Renal cortex interstitium (tissue), 11 donors: ENCODE results near the gene TTC13. TPM values are rescaled to one million over a fixed set of nuclear protein-coding genes. Genes with fewer than 3 reads are reported as not detected.
"Not testable (repeated sequence)": the region's sequence is repeated elsewhere in the genome, so short reads cannot be mapped to it uniquely, and the experiment has no call there.

ENCODE experiments used
- DNase-seq, 11 donors: peaks; one replicate each; pipeline ENCODE4 v3.0.0-alpha.2; 2013; ENCODE audit warnings: low read depth in 9 of 11, low spot score in 4 of 11; ENCODE audit errors: extremely low read depth in 1 of 11
- polyA plus RNA-seq, 3 donors: library from polyadenylated mRNA; unstranded; fragments of 120-200 nt; gene quantifications; one replicate each; pipeline ENCODE4 v1.2.1, GENCODE V29; 2013; ENCODE audit not compliant: insufficient read length in 3 of 3

The TTC13 gene
- polyA plus RNA-seq, 3 donors = 17.6 to 19.9 (median 19.7) TPM

DNA sequence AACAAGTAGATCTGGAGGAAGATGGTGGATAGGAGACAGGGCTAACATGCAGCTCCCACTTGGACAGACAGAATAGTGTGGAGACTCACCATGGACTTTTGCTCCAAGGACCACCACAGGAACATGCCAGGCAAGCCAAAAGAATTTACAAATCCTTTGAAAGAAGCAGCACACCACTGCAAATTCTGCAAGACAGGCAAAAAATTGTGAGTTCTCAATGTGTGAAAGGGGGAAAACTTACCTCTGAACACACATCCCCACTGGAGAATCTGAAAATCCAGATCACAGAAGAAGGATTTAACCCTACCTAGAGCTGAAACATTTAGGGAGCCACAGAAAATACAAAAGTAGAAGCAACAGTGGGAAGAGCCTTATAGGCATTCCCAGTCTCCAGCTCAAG lies 23.2 kb upstream of the TTC13 start:
- DNase-seq = no peak

DNA sequence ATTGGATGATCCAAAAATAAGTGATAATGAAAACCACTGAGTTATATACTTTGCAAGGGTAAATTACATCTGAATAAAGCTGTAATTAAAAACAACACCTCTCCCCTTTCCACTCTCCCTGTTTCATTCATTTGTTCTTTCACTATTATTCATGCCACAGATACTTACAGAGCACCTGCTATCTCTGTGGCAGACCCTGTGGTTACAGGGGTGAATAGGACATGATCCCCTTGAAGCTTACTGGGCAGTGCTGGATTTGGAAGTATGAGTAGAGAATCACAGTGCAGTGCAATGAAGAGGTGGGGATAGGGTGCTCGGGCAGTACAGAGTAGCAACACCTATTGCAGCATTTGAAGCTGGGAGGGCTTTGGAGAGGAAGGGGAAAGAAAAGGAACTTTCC lies 22.0 kb upstream of the TTC13 start:
- no peak for DNase-seq

DNA sequence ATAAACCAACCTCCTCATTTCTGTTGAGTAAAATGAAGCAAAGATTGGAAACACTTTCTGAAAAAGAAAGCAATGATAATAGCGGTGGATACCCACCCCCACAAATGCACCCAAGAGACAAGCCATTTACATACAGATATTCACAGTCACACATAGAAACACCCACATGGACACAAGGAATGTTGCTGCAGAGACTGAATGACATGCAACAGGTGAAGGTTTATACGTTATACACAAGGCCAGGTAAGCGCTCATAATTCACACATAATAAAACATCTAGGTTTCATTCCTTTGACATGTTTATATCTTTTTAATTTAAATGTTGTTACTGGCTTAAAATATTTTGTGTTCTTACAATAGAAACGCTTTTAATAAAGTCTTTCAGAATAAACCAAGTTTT lies 21.5 kb upstream of the TTC13 start:
- DNase-seq = no peak

DNA sequence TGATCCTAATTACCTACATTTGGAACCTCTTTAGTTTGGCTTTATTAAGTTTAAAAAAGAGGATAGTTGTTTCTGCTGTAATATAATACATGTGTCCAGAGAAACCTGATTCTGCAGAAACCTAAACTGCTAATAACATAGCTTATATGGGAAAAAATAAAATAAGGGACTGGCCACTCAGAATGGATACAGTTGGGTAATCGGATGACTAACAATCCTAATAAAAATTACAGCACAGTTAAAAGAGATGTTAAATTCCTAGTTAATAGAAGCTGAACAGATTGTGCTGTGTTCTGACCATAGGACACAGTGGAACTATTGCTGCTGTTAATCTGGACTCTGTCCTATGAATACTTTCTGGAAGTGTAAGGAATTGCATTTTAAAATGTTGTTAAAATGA lies 16.2 kb upstream of the TTC13 start:
- DNase-seq = no peak

DNA sequence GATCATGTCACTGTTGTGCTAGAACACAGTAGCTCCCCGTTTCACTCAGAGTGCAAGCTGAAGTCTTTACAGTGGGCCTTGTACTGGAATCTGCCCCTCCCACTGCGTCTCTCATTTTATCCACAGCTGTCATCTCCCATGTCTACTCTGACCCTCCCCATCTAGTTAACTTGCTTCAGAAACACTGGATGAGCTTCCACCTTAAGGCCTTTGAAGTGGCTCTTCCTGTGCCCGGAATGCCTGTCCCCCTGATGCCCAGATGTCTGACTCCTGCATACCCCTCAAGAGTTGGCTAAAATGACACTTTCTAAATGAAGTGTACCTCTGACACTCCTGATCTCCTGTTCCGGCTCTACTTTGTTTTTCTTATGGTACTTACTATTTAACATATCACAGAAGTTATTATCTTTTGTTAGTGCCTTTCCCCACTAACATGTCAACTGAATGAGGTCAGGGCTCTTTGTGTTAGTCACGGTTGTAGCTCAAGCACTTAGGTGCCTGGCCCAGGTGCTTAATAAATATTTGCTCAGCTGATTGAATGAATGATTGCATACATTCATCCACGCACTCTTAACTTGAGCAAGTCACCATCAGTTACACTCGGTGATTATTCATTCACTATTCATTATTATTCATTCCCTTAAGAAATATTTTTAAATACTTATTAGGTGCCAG lies 13.6 kb upstream of the TTC13 start:
- DNase-seq = no peak

DNA sequence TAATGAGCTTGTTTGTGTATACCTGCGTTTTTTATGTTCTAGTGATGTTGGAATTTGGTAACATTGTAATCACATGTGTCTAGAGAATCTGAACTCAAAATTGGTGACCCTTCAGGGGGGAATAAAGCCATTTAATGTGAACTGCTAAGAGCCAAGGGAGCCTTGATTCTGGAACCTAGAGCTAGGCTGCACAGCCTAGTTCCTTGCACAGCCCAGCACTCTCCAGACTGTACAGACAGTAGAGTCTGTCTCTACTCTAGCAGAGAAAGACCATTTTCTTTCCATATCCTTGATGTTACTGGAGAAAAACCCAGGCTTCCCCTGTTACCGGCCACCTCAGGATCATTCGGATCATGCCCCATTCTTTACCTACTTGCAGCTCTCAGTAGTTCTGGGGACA lies 8.8 kb upstream of the TTC13 start:
- no peak for DNase-seq

DNA sequence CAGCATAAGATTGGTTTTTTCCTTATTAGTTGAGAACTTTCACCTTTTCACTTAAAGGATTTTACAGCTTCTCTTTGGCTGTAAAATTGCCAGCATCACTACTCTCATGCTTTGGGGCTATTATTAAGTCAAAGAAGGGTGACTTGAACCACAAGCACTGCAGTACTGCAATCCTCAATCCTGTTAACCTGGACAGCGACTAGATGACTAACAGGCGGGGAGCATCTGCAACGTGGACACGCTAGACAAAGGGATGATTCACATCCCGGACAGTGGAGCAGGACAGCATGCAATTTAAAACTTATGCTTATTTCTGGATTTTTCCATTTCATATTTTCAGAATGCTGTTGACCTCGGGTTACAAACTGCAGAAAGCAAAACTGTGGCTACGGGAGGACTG lies 8.3 kb upstream of the TTC13 start:
- DNase-seq = no peak

DNA sequence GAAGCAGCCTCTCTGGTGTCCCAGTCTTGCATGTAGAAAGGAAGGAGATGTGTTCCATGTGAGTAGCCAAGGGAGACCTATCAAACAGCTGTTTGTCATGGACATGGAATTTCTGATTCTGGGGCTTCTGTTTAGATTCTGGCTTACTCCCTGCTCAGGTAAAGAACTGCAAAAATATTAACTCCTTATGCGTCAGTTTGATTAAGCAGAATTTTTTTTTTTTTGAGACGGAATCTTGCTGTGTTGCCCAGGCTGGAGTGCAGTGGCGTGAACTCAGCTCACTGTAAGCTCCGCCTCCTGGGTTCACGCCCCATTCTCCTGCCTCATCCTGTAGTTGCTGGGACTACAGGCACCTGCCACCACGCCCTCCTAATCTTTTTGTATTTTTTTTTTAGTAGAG lies 7.0 kb upstream of the TTC13 start:
- no peak for DNase-seq

DNA sequence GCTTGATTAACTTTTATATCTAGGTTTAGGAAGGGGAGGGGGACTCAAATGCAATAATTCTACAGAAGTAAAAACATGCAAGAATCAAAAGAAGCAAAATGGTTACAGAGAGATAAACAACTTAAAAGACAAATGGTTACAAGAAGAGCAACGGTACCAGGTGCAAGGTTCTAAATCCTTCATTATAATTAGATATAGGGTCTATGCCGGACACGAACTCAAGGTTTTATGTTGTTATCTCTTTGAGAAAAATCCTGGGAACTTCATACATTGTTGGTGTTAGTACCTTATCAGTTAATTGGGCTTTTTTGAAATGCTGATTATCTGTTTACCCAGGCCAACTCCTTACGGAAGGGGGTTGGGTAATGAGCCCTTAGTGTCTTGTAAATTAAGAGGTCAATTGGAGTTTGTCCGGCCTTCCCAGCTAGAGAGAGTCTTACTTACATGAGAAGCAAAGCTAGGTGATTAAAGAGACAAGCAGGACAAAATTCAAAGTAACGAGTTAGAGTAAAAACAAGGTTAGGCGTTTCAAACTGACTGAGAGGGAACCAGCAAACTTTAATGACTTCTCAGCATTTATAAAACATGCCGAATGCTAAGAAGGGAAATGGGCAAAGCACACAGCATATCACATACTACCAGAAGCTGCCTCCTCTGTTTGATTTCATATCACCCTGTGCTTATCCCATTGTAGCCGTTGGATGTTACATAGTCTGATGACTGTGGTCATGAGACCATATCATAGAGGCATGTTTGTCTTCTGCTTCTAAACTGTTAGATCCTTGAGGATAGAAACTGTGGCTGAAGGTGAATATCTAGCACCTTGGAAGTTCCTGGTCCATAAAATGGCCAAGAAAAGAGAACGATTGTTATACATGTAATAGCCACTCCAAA lies 6.2 kb upstream of the TTC13 start:
- DNase-seq = not testable (repeated sequence)

DNA sequence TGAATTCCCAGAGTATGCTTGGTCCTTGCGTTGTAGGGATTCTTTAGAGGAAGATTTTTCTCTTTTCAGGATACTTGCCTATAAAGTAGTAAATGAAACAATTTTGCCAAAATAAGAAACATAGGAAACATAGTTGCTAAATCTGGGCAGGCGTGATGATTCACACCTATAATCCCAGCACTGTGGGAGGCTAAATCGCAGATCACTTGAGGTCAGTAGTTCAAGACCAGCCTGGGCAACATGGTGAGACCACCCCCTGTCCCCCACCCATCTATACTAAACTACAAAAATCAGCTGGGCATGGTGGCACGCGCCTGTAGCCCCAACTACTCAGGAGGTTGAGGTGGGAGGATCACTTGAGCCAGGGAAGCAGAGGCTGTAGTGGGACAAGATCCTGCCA lies 5.2 kb upstream of the TTC13 start:
- DNase-seq = no peak

DNA sequence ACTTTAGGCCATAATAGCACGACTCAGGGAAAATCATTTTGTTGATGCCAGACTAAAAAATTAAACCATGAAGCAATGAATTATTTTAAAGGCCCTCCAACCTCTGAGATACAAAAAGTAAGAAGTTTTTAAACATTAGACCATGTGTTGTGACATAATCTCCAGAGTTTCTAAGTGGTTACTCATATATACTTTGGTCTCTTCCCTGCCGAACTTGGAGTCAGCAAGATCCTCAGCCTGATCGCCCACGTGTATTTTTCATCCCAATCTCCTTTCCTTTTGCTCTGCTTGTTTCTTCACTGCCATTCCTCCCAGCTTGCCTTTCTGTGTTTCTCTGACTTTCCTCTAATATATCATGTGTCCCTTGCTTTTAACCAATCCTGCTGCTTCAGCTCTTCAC lies 4.0 kb upstream of the TTC13 start:
- DNase-seq = no peak

DNA sequence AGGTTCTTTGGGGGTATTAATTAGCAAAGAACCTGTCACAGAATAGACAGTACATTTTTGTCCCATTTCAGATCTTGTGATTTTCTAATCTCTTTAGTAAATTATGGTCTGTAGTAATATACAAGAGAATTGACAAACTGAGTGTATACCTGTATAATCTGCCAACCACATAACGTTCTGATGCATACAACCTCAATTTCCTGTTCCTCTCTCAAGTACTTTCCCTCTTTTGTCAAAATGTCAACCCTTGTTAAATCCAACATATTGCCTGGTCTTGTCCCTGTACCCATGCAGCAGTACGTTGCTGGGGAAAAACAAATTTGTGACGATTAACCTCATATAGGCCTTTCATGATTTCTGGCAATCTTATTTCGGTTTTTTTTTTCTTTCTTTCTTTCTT lies 1.3 kb upstream of the TTC13 start:
- DNase-seq = no peak

DNA sequence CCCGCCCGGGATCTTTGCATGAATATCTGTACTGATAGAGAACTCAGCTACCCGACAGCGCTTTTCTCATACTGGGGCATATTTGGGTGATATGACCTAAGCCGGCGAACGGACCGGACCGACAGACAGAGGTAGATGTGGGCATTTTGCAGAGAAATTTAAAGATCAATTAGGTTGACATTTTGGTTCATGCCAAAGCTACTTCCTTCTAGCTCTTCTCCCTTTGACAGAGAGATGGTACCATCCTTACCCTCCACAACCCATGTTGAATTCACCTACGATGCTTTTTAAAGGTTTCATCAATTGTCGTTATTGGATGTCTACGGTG lies 692 bp upstream of the TTC13 start:
- no peak for DNase-seq

DNA sequence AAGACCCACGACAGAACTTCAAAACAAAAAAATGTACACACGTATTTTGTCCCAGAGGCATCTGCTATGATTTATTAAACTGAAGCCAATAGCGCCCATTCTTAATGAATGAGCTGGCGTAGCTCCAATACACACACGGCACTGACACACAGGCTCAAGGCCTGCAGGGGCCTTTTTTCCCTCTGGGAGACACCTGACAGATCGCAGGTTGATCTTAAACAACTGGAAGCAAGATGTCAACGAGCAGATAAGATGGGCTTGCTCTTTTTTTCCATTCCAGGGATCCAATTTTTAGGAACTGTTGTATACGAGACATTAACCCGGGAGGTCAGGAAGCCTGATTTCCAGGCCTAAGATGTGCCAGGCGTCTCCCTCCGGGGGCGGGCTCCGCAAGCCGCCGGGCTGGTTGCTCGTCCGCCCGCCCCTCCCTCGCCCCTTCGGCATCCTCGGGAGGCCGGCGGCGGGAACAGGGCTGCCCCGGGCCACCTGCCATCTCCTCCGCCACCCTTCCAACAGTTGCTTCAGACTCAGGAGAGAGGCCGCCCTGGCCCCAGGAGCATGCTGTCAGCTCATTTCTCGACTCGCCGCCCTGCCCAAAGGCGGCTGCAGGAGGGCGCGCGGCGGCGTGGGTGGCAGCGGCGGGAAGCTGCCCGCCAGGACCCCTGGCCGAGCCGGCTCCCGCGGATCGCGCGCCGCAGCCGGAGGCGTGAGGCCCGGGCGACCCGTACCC lies 735 bp downstream of the TTC13 start:
- peak in 2 of 11 donors; percentile 8 to 12 for DNase-seq

DNA sequence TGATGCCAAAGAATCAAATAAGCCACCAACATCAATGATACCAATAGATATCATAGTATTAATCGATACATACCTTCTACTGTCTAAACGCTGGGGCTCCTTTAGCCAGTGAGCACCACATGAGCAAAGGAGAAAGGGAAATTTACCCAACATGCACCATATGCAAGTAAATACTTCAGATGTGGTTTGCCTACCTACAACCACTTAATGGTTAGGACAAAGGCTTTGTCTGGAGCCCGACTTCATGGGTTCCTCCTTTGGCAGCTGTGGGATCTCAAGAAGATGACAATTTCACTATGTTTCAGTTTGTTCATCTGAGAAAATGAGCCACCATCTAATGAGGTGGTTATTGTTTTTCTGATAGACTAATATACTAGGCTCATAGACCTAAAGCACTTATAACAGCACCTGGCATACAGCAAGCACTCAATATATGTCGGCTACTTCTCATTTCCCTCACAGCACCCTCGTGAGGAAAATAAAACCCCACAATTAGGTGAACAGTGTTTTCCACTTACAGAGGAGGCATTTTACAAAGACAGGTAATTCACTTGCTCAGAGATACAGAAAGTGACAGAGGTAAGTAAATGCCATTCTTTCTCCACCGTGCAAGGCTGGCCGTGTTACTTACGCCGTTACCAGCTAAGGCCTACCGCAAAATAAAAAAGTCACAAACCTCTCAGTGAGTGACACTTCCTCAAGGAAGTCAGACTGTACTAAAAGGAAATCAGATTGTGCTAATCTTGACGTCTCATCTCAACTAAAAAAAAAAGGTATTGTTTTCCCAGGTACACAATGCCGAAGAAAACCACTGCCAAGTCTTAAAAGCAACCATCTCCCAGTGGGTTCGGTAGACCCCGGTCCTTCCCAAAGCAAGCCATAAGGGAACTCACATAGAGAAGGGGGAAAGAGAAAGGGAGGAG lies 1.6 kb downstream of the TTC13 start:
- DNase-seq = no peak

DNA sequence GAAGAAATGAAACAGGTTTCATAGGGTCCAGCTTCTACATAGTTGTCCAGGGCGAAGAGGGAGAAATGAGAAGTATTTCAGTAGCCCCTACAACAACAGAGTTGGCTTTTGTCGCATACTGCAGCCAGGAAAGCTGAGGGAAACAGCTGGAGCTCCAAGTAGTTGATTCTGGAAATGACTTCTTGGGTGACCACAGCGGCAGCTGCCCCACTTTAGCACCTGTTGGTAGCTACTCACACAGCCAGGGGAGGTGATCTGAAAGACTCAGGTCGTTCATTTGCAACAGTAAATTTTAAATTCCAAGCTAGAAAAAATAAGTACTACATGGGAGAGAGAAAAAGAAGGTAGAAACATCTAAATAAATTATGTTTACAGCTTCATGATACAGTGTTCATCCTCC lies 2.3 kb downstream of the TTC13 start:
- no peak for DNase-seq

DNA sequence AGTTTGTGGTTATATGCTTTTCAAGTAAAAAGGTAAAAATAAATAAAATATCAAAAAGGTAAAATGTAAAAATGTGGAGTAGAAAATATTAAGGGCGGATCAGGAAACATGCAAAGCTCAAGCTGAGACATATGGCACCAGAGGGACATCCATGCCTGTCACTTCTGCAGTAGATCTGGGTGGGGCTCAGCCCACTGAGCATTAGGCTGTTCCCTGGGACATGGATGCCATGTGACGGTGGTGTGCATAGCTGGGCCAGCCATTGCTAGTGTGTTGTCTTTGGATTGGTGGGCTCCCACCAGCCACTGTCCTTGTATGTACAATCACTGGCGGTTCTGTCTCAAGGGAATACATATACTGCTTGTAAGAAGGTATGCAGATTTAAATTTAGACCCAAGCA lies 3.0 kb downstream of the TTC13 start:
- DNase-seq = no peak

DNA sequence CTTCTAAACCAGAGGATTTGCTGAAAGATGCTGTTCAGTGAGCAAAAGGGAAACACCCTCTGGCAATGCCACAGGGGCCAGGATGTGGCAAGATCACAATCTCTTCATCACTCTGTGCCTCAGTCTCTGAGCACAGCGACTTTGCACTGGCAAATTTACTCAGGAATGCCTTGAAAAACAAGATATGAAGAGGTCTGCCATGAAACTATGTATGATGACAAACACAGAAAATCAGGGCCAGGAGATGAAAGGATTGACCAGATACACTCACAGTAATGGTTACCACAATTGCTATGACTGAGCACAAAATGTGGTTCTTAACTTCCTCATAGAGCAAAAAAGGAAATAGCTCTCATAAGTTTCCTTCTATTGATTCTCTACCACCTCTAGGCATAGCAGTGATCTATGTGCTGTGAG lies 5.8 kb downstream of the TTC13 start:
- DNase-seq = no peak

DNA sequence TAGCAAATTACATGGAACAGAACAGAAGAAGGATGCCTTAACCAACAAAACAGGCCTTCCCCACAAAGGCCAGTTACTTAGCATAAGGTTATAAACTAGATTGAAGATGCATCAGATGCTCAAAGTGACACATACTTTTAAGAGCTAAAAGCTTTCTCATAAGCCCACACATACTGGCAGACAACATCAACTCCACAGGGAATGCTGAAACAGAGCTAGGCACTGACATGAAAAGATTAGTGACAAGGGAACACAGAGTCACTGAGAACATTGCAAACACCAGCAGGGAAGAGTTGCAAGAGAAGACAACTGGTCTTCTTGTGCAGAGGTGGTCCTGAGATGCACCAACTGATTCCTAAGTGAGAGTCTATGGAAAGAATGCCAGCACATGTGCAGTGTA lies 6.9 kb downstream of the TTC13 start:
- DNase-seq = no peak
